HepG2 (cell line): ENCODE data around the gene TSPYL1. TPM values are rescaled to one million over a fixed set of nuclear protein-coding genes. Genes with fewer than 3 reads are reported as not detected.
"Not testable (repeated sequence)": the region's sequence is repeated elsewhere in the genome, so short reads cannot be mapped to it uniquely, and the experiment has no call there.

Experiments
- ATAC-seq: fragments of 200-7000 bp; cut with Tn5 transposase; 3 replicates; pipeline ENCODE4 v1.9.1; 2020; ENCODE audit warnings: mild to moderate bottlenecking, moderate library complexity
- BruUV-seq: library from RNA; stranded (reverse); fragments of 400-500 nt; replicated peaks from 2 replicates; lab custom pipeline; 2021; lab: Mats Ljungman, UMichigan
- CTCF ChIA-PET: fragments of 300-600 bp; formaldehyde crosslinking; extraction: SDS; loops from one replicate; lab custom pipeline; 2021; ENCODE audit warnings: low total read pairs, inconsistent platforms, low intra/inter-chr PET ratio; lab: Yijun Ruan, JAX
- POLR2A ChIA-PET: fragments of 350-600 bp; sonication (Branson Sonifier 250); formaldehyde crosslinking; loops from one replicate; lab custom pipeline; 2020; ENCODE audit warnings: antibody characterized with exemption, inconsistent platforms; lab: Yijun Ruan, JAX
- DNase-seq: peaks from one replicate; pipeline ENCODE4 v3.0.0-alpha.2; 2015; ENCODE audit warnings: low spot score
- FAIRE-seq: peaks from 3 replicates; lab custom pipeline; 2011; peaks lifted over from hg19 to GRCh38; lab: Jason Lieb, UNC
- H2AFZ ChIP-seq: one replicate; pipeline ENCODE4 v1.6.1; 2011; ENCODE audit warnings: low read length, inconsistent platforms
- H3K27ac ChIP-seq: fragments of 300-600 bp; 3 replicates; pipeline ENCODE4 v1.8.0; 2011; ENCODE audit warnings: mixed run types, mild to moderate bottlenecking, mixed read lengths, low read length, inconsistent platforms; ENCODE audit not compliant: insufficient read depth; ENCODE audit errors: extremely low read length
- H3K27me3 ChIP-seq, 2 experiments: fragments of 200-600 bp in 1 of 2; 2 replicates in 1 of 2; 3 replicates in 1 of 2; pipeline versions ENCODE4 v1.6.0 to v1.8.0; 2011; ENCODE audit warnings: low read length in 2 of 2, mild to moderate bottlenecking in 2 of 2, moderate library complexity in 2 of 2, inconsistent platforms in 1 of 2; ENCODE audit not compliant: insufficient read depth in 2 of 2, control insufficient read depth in 1 of 2
- H3K36me3 ChIP-seq, 2 experiments: fragments of 200-600 bp in 1 of 2; replicated peaks in 1 of 2; 2 replicates in 1 of 2; 3 replicates in 1 of 2; pipeline versions ENCODE4 v1.5.1 to v1.8.0; 2011; ENCODE audit warnings: low read length in 2 of 2, inconsistent platforms in 1 of 2; ENCODE audit not compliant: insufficient read depth in 2 of 2, control insufficient read depth in 1 of 2
- H3K4me1 ChIP-seq: 2 replicates; pipeline ENCODE4 v1.5.1; 2012; ENCODE audit warnings: low read length, inconsistent platforms; ENCODE audit not compliant: insufficient read depth
- H3K4me2 ChIP-seq: 2 replicates; pipeline ENCODE4 v1.6.0; 2011; ENCODE audit warnings: low read depth, low read length, inconsistent platforms
- H3K4me3 ChIP-seq, 3 experiments: fragments of 200-600 bp in 1 of 3; sonication (generic), shearing (Covaris generic) in 1 of 3; replicated peaks in 1 of 3; 2 replicates each; pipeline ENCODE4 v1.5.1; 2011 to 2016; ENCODE audit warnings: low read length in 3 of 3, inconsistent platforms in 2 of 3, low read depth in 2 of 3, mild to moderate bottlenecking in 2 of 3, control low read depth in 1 of 3, mixed read lengths in 1 of 3; ENCODE audit not compliant: insufficient read depth in 1 of 3
- H3K79me2 ChIP-seq: one replicate; pipeline ENCODE4 v1.6.1; 2011; ENCODE audit warnings: low read length, inconsistent platforms; ENCODE audit not compliant: insufficient read depth
- H3K9ac ChIP-seq: 2 replicates; pipeline ENCODE4 v1.6.0; 2011; ENCODE audit warnings: mild to moderate bottlenecking, low read depth, low read length, inconsistent platforms; ENCODE audit not compliant: insufficient read depth
- H3K9me3 ChIP-seq: 2 replicates; pipeline ENCODE4 v1.5.1; 2012; ENCODE audit warnings: mild to moderate bottlenecking, low read length
- H4K20me1 ChIP-seq: 2 replicates; pipeline ENCODE4 v1.6.0; 2011; ENCODE audit warnings: inconsistent platforms, mild to moderate bottlenecking, low read length, moderate library complexity; ENCODE audit not compliant: insufficient read depth
- MEIS2 ChIP-seq: sonication (generic); formaldehyde crosslinking; IDR thresholded peaks from 2 replicates; pipeline ENCODE4 v1.9.0; 2021; ENCODE audit warnings: mild to moderate bottlenecking, missing genetic modification reagents
- PATZ1 ChIP-seq: sonication (generic); formaldehyde crosslinking; IDR thresholded peaks from 2 replicates; pipeline ENCODE4 v1.4.0; 2020; ENCODE audit warnings: missing genetic modification reagents
- RNF2 ChIP-seq: fragments of 450-650 bp; conservative IDR thresholded peaks from 2 replicates; pipeline ENCODE4 v1.6.1; 2016; ENCODE audit warnings: low read depth
- WGBS: methylation state at CpG from one replicate; pipeline ENCODE4 v1.1.6; 2017; ENCODE audit warnings: low lambda C conversion rate; 5-methylcytosine and 5-hydroxymethylcytosine counted together
- in situ Hi-C: cut with HindIII; loops from 2 replicates; pipeline ENCODE4 v1.10.0; 2017; ENCODE audit warnings: low pct_unique_long_range_greater_than_20kb; ENCODE audit not compliant: extremely low pct_ligation_motif_present
- intact Hi-C: fragments of 100-400 bp; cut with micrococcal nuclease; formaldehyde crosslinking; loops from one replicate; pipeline ENCODE4 v1.10.0; 2022; ENCODE audit not compliant: unreplicated experiment
- polyA plus RNA-seq, 8 experiments: library from polyadenylated mRNA; depleted of rRNA in 3 of 8; stranded (reverse) in 7 of 8; unstranded in 1 of 8; fragments of >200 nt; fragmentation: Illumina TruSeq in 4 of 8; extraction: Trizol in 4 of 8; gene quantifications; 2 replicates each; pipeline versions ENCODE4 v1.2.1 to v1.2.3, GENCODE V29; 2011 to 2016; ENCODE audit warnings: low read depth in 4 of 8, missing spikeins in 1 of 8, mixed read lengths in 1 of 8; ENCODE audit not compliant: insufficient read depth in 1 of 8
- total RNA-seq, 5 experiments: library from RNA; depleted of rRNA; stranded (reverse); fragments of >200 nt; fragmentation: Illumina TruSeq; extraction: Trizol; gene quantifications; 2 replicates each; pipeline ENCODE4 v1.2.3, GENCODE V29; 2016; ENCODE audit warnings: low read depth in 1 of 5

Gene TSPYL1
- total and polyA plus RNA-seq, 2 of the 13 experiments (the other 11 are each of a cell fraction or from before 2014, with no cell fraction given), result 28.3 to 93.0 TPM

- intact Hi-C loops, result no loop called here
Observed at GRCh38 chr6:116323863-116324262, 44.1 kb upstream of the TSPYL1 start.

GRCh38 chr6:116321933-116322332 lies 42.2 kb upstream of the TSPYL1 start:
- intact Hi-C loops, H3K36me3 ChIP-seq, H4K20me1 ChIP-seq, H3K4me1 ChIP-seq, H3K9ac ChIP-seq, H3K4me3 ChIP-seq, H2AFZ ChIP-seq, H3K27me3 ChIP-seq, CTCF ChIA-PET, ATAC-seq, H3K27ac ChIP-seq, DNase-seq, FAIRE-seq, BruUV-seq, H3K4me2 ChIP-seq, in situ Hi-C loops, H3K9me3 ChIP-seq, POLR2A ChIA-PET, H3K79me2 ChIP-seq: not testable (repeated sequence)
- WGBS, result 55% methylated on average over 13 of the region's 13 CpGs

More at GRCh38 chr6:116323863-116324262, 44.1 kb upstream of the TSPYL1 start:
- ATAC-seq (no peak), DNase-seq (no peak), FAIRE-seq (no peak)
- POLR2A ChIA-PET, result no interaction called here
- TF ChIP-seq RNF2, result no peak
- TF ChIP-seq PATZ1 (CRISPR knock-in tag), result no peak
- no peak for TF ChIP-seq MEIS2 (CRISPR knock-in tag)
- in situ Hi-C loops, result no loop called here
- no TSS peak for BruUV-seq
- no peaks in the 10 kb centered on the region for H3K9me3 ChIP-seq
- no peaks in the 10 kb centered on the region for H3K36me3 ChIP-seq
- H3K4me1 ChIP-seq, result peaks cover 20% of the 10 kb centered on the region
- H3K4me3 ChIP-seq, result no peak overlapping the region
- no peak overlapping the region for H2AFZ ChIP-seq
- WGBS, result 40% methylated on average over 1 of the region's 1 CpG
- CTCF ChIA-PET, result no interaction called here
- H3K79me2 ChIP-seq, result no peaks in the 10 kb centered on the region
- no peak overlapping the region for H3K27ac ChIP-seq
- H3K9ac ChIP-seq, result no peak overlapping the region
- H4K20me1 ChIP-seq, result no peaks in the 10 kb centered on the region
- H3K27me3 ChIP-seq, result no peaks in the 10 kb centered on the region
- H3K4me2 ChIP-seq, result no peak overlapping the region
